Measurements from ENCODE around the gene MTHFD2L.
"Not testable (repeated sequence)": the region's sequence is repeated elsewhere in the genome, so short reads cannot be mapped to it uniquely, and the experiment has no call there.

Gene MTHFD2L

DNA sequence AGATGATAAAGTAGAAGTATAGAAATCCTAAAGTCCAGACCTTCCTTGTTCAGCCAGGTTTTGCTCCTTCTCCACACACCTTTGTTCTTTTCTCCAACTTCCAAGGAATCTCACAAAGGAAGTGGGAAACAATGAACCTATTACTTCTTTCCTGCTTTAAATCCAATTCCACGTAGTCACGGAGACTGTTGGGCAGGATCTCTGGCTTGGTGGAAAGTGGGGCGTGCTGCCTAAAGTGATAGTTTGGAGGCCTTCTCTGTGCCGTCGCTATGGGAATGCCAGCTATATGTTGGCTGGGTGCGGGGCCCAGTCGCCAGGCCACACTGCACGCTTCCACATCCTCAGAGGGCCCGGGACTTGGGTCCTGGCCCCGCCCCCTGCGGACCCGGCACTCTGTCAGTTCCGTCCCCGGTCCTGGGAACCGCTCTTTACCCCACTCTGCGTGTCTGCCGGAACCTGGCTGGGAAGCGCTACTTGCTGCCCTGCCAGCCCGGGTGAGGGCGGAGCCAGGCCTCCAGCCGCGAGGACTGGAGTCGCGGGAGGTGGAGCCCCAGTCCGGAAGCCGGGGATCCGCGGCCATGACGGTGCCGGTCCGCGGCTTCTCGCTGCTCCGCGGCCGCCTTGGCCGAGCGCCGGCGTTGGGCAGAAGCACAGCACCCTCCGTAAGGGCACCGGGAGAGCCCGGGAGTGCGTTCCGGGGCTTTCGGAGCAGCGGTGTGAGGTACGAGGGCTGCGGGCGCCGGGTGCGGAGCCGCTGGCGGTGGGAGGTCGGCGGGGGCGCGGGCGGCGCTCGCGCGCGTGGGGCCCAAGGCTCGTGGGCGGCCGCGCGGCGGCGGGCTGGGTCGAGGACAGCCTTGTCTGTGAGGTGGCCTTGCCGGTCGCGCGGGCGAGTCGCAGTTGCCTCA, at the start of gene MTHFD2L:
TSS of gene MTHFD2L (plus strand) at position 558 of the 905 bp plus-strand sequence. CDS start at position 579, 21 bp downstream.
- peak; percentile 75 to 80 for DNase-seq

DNA sequence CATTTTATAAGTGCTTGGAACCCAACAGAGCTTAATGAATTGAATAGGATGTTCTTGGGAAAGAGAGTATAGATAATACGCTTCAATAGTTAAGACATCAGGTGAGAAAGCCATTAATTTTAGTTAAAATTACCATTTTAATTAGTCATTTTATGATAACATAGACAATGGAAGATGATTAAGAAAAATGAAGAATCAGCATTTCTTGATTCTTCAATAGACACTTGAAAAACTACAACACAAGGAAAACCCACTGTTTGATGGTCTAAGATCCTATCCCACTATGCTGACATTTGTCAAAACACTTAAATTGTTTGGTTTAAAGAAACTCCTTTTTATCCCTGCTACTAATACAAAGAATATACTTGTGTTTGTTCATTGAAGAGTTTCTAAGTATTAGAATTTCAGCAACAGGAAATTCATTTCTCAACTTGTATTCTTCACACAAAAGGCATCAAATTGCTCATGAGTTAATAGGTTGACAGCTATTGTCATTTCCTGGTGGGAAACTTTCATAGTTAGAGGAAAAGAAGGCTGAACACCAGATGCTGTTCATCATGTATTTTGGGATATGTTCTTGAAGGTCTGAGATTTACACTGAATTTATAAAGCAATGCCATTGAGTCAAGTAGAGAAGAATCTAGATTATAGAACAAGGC, 49.3 kb upstream of the MTHFD2L start:
- no peak for DNase-seq

DNA sequence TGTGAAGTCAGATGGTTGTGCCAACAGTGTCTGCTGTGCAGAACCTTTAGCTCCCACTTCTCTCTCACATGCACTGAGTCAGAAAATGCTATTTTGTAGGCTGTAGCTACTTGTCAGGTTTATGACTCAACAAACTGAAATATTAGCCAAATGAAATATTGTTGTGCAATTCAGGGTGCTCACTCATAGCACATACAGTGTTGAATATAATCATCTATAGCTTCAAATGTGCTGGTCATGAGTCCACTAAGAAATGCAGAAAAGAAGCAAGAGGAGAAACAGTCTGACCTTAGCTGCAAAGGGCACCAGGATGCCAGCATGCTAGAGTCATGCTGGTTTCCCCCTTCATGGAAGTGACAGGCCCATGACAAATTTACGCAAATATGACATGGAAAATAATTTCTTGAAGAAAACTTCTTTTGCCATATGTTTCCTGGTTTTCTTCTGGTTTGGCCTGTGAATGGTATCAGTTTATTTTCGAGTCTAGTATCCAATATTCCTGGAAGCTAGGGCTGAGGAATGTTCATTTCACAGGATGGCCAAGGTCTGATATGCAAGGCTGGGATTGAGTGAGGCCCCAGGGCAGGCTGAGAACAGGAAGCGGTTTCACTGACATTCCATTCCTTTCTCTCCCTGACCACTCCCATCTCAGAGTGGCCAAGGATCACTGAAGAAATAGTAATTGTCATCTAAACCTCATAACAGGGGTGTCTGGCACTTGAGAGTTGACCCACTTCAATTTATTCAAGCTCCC, 48.6 kb upstream of the MTHFD2L start:
- peak in 1 of 2 donors; percentile 3 for DNase-seq

DNA sequence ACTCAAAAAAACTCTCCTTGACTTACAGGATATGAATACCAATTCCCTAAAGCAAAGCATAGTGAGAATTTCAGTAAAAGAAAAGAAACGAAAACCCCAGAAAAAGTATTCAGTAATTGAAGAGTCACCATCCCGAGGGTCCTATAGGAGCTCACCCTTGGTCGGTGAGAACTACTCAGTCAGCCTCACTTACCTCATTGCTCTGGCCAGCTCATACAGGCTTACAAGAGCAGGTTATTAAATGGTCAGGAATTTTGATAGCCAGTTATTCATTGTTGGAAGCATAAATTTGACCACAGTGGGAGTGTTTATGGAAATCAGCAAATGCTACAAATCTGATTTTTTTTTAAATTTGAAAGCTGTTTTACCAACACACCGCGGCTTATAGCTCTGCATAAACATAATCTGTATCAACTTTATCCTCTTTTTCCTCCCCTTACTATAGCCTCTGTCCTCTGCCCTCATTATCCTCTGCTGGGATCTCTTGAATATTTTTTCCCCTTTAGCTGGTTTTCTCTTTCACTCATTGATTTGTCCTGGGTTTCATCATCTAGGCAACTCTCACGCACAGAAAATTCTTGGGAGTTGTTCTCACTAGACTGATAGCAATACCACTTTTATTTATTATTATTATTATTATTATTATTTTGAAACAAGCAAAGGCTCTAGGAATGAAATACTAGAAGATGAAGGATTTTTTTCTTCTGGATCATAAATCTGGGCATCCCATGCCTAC, 47.9 kb upstream of the MTHFD2L start:
- no peak for DNase-seq

GRCh38 chr4:74110670-74111069, 47.2 kb upstream of the MTHFD2L start:
- no peak for DNase-seq

GRCh38 chr4:74111306-74111975, 46.5 kb upstream of the MTHFD2L start:
- no peak for DNase-seq

DNA sequence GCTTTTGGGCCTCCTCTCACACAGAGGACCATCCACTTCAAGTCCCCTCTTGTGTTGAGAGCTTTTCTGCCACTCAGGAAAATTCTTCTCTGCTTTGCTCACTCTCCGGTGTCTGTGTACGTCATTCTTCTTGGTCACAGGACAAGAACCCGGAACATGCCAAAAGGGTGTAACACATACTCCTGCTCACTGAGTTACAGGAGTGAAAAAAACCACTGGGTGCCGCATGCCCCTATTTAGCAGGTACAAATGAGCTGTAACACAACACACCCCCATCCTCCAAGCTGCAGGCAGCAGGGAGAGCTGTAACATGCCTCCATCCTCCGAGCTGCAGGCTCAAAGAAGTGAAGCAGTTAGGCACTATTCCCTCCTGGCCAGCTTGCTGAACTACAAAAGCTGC, 45.9 kb upstream of the MTHFD2L start:
- no peak for DNase-seq

DNA sequence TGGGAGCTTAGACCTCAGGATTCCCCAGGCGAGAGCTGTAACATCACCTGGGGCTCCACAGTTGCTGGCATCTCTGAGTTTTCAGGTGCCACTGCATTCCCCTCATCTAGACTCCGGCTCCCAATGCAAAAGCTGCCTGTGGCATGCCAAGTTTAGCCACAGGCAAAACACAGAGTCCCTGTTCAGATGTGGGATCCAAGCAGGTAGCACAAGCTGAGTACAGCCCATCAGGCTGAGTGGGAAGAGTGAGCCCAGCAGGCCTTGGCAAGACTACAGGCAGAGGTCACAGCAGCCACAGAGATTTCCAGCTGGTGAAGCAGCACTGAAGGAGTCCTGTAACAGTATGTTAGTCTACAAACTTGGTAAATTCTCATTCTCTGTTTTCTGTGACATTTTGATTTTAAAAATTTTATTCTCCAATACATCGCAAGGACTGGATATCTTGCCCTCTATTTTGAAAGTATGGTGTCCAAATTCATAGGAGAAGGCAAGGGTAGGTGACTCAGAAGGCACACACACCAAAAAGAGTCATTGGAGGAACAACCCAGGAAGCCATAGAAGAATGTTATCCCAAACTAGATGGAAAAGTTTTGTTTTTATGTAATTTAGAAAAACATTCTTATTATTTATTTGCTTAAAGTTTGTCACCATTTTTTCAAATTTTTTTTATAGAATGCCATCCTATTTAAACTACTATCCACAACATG, 45.4 kb upstream of the MTHFD2L start:
- DNase-seq, result no peak

DNA sequence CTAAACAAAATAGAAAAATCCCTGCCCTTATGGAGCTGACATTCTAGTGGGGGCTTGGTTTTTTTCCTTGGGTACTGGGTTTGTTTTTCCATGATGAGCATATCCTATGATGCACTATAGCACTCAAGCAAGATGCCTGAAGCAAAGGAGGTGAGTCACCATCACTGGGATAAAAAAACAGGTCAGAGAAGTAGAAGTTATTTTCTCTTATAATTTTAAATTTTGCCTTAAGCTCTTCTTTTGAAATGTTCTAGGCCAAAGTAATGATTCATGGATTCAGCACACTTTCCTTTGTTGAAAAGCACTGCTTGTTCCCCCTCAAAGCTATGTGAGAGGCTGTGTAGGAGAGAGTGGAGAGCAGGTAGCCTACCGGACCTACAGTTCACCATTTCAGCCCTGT, 43.7 kb upstream of the MTHFD2L start:
- no peak for DNase-seq

DNA sequence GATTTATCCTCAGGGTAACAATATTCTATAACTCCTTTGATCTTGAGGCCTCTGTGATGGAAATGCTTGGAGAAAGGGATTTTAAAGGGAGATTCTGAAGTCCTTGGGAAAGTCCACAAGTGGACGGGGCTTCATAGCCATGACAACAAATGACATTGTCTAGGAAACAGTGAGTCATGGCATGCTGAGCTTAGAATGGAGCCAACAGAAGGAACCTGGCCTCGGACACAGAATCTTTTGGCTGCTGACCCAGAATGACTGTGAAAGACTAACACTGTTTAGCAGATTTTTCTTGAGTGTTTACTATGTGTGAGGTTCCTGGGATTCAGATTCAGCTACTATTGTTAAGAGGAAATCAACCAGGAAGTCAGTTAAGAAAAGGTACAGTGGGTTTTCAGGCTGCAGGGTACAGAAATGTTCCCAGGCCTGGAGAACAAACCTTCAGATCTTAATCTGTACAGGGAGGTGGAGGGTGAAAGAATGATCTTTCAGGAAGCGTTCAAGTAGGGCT, 40.8 kb upstream of the MTHFD2L start:
- DNase-seq, result no peak

DNA sequence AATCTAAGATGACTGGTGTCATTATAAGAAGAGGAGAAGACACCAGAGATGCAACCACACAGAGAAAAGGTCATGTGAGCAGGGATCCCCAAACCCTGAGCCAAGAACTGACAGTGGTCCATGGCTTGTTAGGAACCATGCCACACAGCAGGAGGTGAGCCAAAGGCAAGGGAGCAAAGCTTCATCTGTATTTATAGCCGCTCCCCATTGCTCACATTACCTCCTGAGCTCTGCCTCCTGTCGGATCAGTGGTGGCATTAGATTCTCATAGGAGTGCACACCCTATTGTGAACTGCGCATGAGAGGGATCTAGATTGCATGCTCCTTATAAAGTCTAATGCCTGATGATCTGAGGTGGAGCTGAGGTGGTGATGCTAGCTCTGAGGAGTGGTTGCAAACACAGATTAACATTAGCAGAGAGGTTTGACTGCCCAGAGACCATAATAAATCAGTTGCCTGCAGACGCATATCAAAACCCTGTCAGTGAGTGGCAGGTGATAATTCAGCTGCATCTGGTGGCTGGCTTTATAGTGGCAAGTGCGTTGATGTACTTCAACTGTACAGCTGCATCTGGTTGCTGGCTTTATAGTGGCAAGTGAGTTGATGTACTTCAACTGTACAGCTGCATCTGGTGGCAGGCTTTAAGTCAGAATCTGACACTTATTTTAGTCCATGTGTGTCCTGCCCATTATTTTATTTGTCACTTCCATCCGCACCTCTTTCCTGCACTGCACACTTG, 39.1 kb upstream of the MTHFD2L start:
- no peak for DNase-seq

- no peak for DNase-seq
Measured at GRCh38 chr4:74120086-74120485, 37.8 kb upstream of the MTHFD2L start.

- DNase-seq, result no peak
Measured at GRCh38 chr4:74121643-74122579, 36.0 kb upstream of the MTHFD2L start.

DNA sequence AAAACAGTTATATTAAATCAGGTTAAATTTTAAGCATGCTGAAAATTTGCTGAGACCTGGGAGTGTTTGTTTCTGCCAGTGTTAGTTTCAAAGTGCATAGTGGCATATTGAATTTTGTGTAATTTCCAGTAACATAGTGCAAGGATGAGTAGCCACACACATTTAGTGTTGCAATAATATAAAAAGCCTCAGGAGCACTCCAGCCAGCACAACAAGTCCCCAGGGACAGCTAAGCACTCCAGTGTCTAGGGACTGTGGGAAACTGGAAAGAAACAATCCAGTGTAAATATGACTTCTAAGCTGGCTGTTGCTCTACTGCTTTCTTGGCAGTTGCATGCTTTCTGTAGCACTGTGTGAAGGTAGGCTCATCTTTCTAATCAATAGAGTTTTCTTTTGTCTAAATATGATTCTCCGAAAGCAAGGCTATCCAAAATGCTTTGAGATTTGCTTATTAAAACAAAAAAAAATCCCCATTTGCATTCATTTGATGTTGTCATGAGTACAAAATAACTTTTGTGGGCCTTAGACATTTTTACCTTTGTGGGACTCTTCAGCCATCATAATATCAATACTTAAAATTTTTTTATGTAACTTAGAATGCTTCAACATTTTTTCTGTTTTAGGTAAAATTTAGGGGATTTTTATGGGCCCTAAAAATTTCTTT, 34.7 kb upstream of the MTHFD2L start:
- no peak for DNase-seq

DNA sequence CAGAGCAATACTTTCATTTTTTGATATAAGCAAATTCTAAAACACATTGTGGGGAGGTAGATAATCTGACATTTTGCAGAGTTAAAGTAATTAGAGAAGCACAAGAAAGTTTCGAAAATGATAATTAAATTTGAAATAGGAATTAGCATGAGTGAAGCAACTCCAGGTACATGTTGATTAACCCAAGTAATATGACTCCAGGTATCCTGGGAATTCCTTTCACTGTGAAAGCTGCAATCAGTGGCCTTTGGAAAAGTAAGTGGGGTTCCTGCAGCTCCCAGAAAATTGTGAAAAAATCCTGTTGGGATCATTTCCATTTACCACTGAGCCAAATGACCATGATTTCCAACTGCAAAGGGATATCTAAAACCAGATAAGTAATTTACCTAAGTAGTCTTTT, 32.9 kb upstream of the MTHFD2L start:
- no peak for DNase-seq

DNA sequence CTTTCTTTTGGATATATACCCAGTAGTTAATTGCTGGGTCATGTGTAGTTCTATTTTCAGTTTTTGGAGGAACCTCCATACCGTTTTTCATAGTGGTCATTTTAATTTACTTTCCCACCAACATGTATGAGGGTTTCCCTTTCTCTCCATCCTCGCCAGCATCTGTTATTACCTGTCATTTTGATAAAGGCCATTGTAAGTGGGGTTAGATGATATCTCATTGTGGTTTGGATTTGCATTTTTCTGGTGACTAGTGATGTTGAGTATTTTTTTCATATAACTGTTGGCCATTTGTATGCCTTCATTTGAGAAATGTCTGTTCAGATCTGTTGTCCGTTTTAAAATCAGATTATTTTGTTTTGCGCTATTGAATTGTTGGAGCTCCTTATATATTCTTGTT, 30.2 kb upstream of the MTHFD2L start:
- no peak for DNase-seq

DNA sequence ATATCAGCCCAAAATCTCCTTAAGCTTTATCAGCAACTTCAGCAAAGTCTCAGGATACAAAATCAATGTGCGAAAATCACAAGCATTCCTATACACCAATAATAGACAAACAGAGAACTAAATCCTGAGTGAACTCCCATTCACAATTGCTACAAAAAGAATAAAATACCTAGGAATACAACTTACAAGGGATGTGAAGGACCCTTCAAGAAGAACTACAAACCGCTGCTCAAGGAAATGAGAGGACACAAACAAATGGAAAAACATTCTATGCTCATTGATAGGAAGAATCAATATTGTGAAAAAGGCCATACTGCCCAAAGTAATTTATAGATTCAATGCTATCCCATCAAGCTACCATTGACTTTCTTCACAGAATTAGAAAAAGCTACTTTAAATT, 27.1 kb upstream of the MTHFD2L start:
- not testable (repeated sequence) for DNase-seq

GRCh38 chr4:74132188-74132587, 25.7 kb upstream of the MTHFD2L start:
- not testable (repeated sequence) for DNase-seq

GRCh38 chr4:74132944-74133343, 25.0 kb upstream of the MTHFD2L start:
- no peak for DNase-seq
